OCI-LY1 (cell line): ENCODE results near the gene ATOX1.

Experiments
- H2AFZ ChIP-seq: fragments of 200-600 bp; sonication (generic), shearing (Covaris generic); 2 replicates; pipeline ENCODE4 v1.6.0; 2014; ENCODE audit warnings: antibody characterized with exemption, mild to moderate bottlenecking, low read length
- H3F3A ChIP-seq: fragments of 200-600 bp; sonication (generic), shearing (Covaris generic); 2 replicates; pipeline ENCODE4 v1.6.0; 2014; ENCODE audit warnings: mild to moderate bottlenecking, antibody characterized with exemption, low read length, moderate library complexity; ENCODE audit not compliant: insufficient read depth
- H3K27ac ChIP-seq: fragments of 200-600 bp; sonication (generic); 2 replicates; pipeline ENCODE4 v1.5.1; 2014; ENCODE audit warnings: low read length, mixed run types, mild to moderate bottlenecking, low read depth; ENCODE audit not compliant: poor library complexity, severe bottlenecking
- H3K27me3 ChIP-seq: fragments of 200-600 bp; sonication (generic); 2 replicates; pipeline ENCODE4 v1.6.0; 2014; ENCODE audit warnings: antibody characterized with exemption, mild to moderate bottlenecking, low read length, moderate library complexity; ENCODE audit not compliant: insufficient read depth
- H3K36me3 ChIP-seq: fragments of 200-600 bp; sonication (generic); 2 replicates; pipeline ENCODE4 v1.6.1; 2014; ENCODE audit warnings: mild to moderate bottlenecking, antibody characterized with exemption, low read length, moderate library complexity, mixed read lengths; ENCODE audit not compliant: insufficient read depth
- H3K4me1 ChIP-seq: fragments of 200-600 bp; sonication (generic); 2 replicates; pipeline ENCODE4 v1.5.1; 2014; ENCODE audit warnings: mild to moderate bottlenecking, low read length, moderate library complexity; ENCODE audit not compliant: insufficient read depth, severe bottlenecking
- H3K4me2 ChIP-seq: fragments of 200-600 bp; sonication (generic), shearing (Covaris generic); 2 replicates; pipeline ENCODE4 v1.6.1; 2014; ENCODE audit warnings: low read length
- H3K4me3 ChIP-seq: fragments of 200-600 bp; sonication (generic); 2 replicates; pipeline ENCODE4 v1.5.1; 2014; ENCODE audit warnings: low read length, low read depth, mild to moderate bottlenecking, mixed read lengths; ENCODE audit not compliant: poor library complexity, severe bottlenecking
- H3K79me2 ChIP-seq: fragments of 200-600 bp; shearing (Covaris generic); 2 replicates; pipeline ENCODE4 v1.6.1; 2016; ENCODE audit warnings: mixed run types, low read length, mixed read lengths; ENCODE audit not compliant: insufficient read depth
- H3K9ac ChIP-seq: fragments of 200-600 bp; sonication (generic), shearing (Covaris generic); 2 replicates; pipeline ENCODE4 v1.6.1; 2014; ENCODE audit warnings: mild to moderate bottlenecking, low read length, mixed read lengths
- H3K9me2 ChIP-seq: fragments of 200-600 bp; sonication (generic), shearing (Covaris generic); 2 replicates; pipeline ENCODE4 v1.6.1; 2014; ENCODE audit warnings: low read depth, mild to moderate bottlenecking, low read length, mixed read lengths
- H3K9me3 ChIP-seq: fragments of 200-600 bp; shearing (Covaris generic); 2 replicates; pipeline ENCODE4 v1.6.1; 2014; ENCODE audit warnings: low read length, mixed read lengths
- H4K20me1 ChIP-seq: fragments of 200-600 bp; sonication (generic), shearing (Covaris generic); 2 replicates; pipeline ENCODE4 v1.6.0; 2016; ENCODE audit warnings: mild to moderate bottlenecking, low read length; ENCODE audit not compliant: insufficient read depth
- CTCF ChIP-seq: fragments of 200-600 bp; sonication (generic), shearing (Covaris generic); IDR thresholded peaks from 2 replicates; pipeline ENCODE4 v1.5.1; 2017; ENCODE audit warnings: mild to moderate bottlenecking, antibody characterized with exemption, low read length, moderate library complexity, mixed read lengths
- EZH2 ChIP-seq: fragments of 200-600 bp; sonication (generic), shearing (Covaris generic); IDR thresholded peaks from 2 replicates; pipeline ENCODE4 v1.8.0; 2017; ENCODE audit warnings: borderline replicate concordance, mixed run types, mild to moderate bottlenecking, antibody characterized with exemption, low read length, moderate library complexity, mixed read lengths

The ATOX1 gene

GRCh38 chr5:151799407-151799806 lies 41.0 kb upstream of the ATOX1 start:
- Histone ChIP-seq H3K4me2 (no peak overlapping the region), H3K4me3 (no peak overlapping the region), H3K9ac (no peak overlapping the region), H2AFZ (no peak overlapping the region), H3K4me1 (no peaks in the 10 kb centered on the region), H4K20me1 (no peaks in the 10 kb centered on the region; the same call in 1 of the 2 replicates), H3F3A (no peaks in the 10 kb centered on the region; the same call in 1 of the 2 replicates), H3K9me2 (no peaks in the 10 kb centered on the region), H3K36me3 (peaks cover 97% of the 10 kb centered on the region), H3K9me3 (no peaks in the 10 kb centered on the region), H3K79me2 (peaks cover 16% of the 10 kb centered on the region), H3K27ac (no peak overlapping the region), H3K27me3 (no peaks in the 10 kb centered on the region)
- TF ChIP-seq CTCF (no peak), EZH2 (no peak)

GRCh38 chr5:151798674-151799073 lies 40.2 kb upstream of the ATOX1 start:
- H4K20me1 ChIP-seq, result no peaks in the 10 kb centered on the region; the same call in 1 of the 2 replicates
- H3K36me3 ChIP-seq, result peaks cover 97% of the 10 kb centered on the region
- H3K27ac ChIP-seq, result no peak overlapping the region
- H3K4me3 ChIP-seq, result no peak overlapping the region
- no peaks in the 10 kb centered on the region for H3K4me1 ChIP-seq
- H3K4me2 ChIP-seq, result no peak overlapping the region
- H3K79me2 ChIP-seq, result peaks cover 16% of the 10 kb centered on the region
- TF ChIP-seq EZH2 (no peak), CTCF (no peak)
- no peak overlapping the region for H2AFZ ChIP-seq
- H3K9ac ChIP-seq, result no peak overlapping the region
- no peaks in the 10 kb centered on the region for H3K9me3 ChIP-seq
- no peaks in the 10 kb centered on the region for H3K9me2 ChIP-seq
- H3K27me3 ChIP-seq, result no peaks in the 10 kb centered on the region
- no peaks in the 10 kb centered on the region; the same call in 1 of the 2 replicates for H3F3A ChIP-seq

GRCh38 chr5:151795426-151795825 lies 37.0 kb upstream of the ATOX1 start:
- Histone ChIP-seq H3K27ac (no peak overlapping the region), H2AFZ (no peak overlapping the region), H3K79me2 (peaks cover 24% of the 10 kb centered on the region), H3F3A (no peaks in the 10 kb centered on the region; the same call in 1 of the 2 replicates), H4K20me1 (no peaks in the 10 kb centered on the region), H3K4me1 (no peaks in the 10 kb centered on the region), H3K9me3 (no peaks in the 10 kb centered on the region), H3K9ac (no peak overlapping the region), H3K36me3 (peaks cover 99% of the 10 kb centered on the region), H3K4me2 (no peak overlapping the region), H3K9me2 (no peaks in the 10 kb centered on the region), H3K4me3 (no peak overlapping the region), H3K27me3 (no peaks in the 10 kb centered on the region)
- TF ChIP-seq EZH2 (no peak), CTCF (no peak)
